ENCODE measurements around the gene PCDHA8.

DNA sequence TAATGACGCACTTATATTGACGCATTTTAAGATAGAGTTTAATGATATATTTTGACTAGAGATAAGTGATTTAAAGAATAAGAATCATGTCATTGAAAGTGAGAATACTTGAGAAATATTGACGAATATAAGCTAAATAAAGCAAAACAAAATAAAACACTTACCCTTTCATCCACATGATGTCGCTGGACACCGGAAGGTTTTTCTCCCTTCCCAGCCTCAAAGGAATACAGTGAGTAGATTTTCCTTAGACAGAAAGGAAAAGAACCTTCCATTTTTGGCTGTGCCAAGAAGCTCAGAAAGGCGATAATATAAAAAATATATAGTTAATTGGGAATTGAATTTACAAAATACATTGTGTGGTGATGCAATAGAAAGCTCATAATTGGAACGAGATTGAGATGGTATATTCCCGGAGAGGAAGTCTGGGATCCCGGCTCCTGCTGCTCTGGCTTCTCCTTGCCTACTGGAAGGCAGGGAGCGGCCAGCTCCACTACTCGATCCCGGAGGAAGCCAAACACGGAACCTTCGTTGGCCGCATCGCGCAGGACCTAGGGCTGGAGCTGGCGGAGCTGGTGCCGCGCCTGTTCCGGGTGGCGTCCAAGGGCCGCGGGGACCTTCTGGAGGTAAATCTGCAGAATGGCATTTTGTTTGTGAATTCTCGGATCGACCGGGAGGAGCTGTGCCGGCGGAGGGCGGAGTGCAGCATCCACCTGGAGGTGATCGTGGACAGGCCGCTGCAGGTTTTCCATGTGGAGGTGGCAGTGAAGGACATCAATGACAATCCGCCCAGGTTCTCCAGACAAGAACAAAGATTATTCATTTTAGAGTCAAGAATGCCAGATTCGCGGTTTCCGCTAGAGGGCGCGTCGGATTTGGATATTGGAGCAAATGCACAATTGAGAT is 19.4 kb upstream of the PCDHA8 start, which contains the start of gene PCDHA5:
- TF ChIP-seq, protein P1, sequence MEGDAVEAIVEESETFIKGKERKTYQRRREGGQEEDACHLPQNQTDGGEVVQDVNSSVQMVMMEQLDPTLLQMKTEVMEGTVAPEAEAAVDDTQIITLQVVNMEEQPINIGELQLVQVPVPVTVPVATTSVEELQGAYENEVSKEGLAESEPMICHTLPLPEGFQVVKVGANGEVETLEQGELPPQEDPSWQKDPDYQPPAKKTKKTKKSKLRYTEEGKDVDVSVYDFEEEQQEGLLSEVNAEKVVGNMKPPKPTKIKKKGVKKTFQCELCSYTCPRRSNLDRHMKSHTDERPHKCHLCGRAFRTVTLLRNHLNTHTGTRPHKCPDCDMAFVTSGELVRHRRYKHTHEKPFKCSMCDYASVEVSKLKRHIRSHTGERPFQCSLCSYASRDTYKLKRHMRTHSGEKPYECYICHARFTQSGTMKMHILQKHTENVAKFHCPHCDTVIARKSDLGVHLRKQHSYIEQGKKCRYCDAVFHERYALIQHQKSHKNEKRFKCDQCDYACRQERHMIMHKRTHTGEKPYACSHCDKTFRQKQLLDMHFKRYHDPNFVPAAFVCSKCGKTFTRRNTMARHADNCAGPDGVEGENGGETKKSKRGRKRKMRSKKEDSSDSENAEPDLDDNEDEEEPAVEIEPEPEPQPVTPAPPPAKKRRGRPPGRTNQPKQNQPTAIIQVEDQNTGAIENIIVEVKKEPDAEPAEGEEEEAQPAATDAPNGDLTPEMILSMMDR (IDR thresholded peaks at IDR 0.05) = peak in 11 of 12 donors; percentile 14 to 51 (median 25)
- TF ChIP-seq POLR2A (IDR thresholded peaks at IDR 0.05) = no peak
